Trophoblast cell (in vitro differentiated cells and primary cell): ENCODE results near the gene CHRNA9.

Source experiments
- DNase-seq, 2 donors: peaks; one replicate each; pipeline ENCODE4 v3.0.0-alpha.2; 2016
- H2AFZ ChIP-seq: 2 replicates; pipeline ENCODE4 v1.6.1; 2013; ENCODE audit warnings: low read length, moderate library complexity, mild to moderate bottlenecking; ENCODE audit not compliant: insufficient read depth, poor library complexity
- H2AK5ac ChIP-seq: 2 replicates; pipeline ENCODE4 v1.6.1; 2013; ENCODE audit warnings: mild to moderate bottlenecking, low read length
- H2BK120ac ChIP-seq: 2 replicates; pipeline ENCODE4 v1.6.1; 2013; ENCODE audit warnings: low read length, mild to moderate bottlenecking, moderate library complexity; ENCODE audit not compliant: insufficient read depth, poor library complexity
- H2BK12ac ChIP-seq: 2 replicates; pipeline ENCODE4 v1.6.1; 2013; ENCODE audit warnings: mild to moderate bottlenecking, low read length, moderate library complexity
- H2BK5ac ChIP-seq: 2 replicates; pipeline ENCODE4 v1.6.1; 2013; ENCODE audit warnings: low read length, low read depth, moderate library complexity, mild to moderate bottlenecking; ENCODE audit not compliant: poor library complexity
- H3K14ac ChIP-seq: 2 replicates; pipeline ENCODE4 v1.6.1; 2013; ENCODE audit warnings: mild to moderate bottlenecking, low read length
- H3K18ac ChIP-seq: 2 replicates; pipeline ENCODE4 v1.6.1; 2013; ENCODE audit warnings: mild to moderate bottlenecking, low read length
- H3K23ac ChIP-seq: 2 replicates; pipeline ENCODE4 v1.6.1; 2013; ENCODE audit warnings: low read length
- H3K27ac ChIP-seq: 2 replicates; pipeline ENCODE4 v1.5.1; 2013; ENCODE audit warnings: low read depth, mild to moderate bottlenecking, inconsistent platforms, low read length, moderate library complexity
- H3K27me3 ChIP-seq: 2 replicates; pipeline ENCODE4 v1.6.1; 2013; ENCODE audit warnings: inconsistent platforms, mild to moderate bottlenecking, low read length, moderate library complexity; ENCODE audit not compliant: insufficient read depth
- H3K36me3 ChIP-seq, 2 experiments: 1 replicate in 1 of 2; 2 replicates in 1 of 2; pipeline ENCODE4 v1.6.1; 2013; ENCODE audit warnings: low read length in 2 of 2, mild to moderate bottlenecking in 2 of 2, moderate library complexity in 1 of 2; ENCODE audit not compliant: insufficient read depth in 2 of 2, control insufficient read depth in 1 of 2
- H3K4ac ChIP-seq: 2 replicates; pipeline ENCODE4 v1.6.1; 2013; ENCODE audit warnings: low read depth, mild to moderate bottlenecking, low read length, moderate library complexity
- H3K4me1 ChIP-seq, 2 experiments: 1 replicate in 1 of 2; 2 replicates in 1 of 2; pipeline ENCODE4 v1.6.1; 2013; ENCODE audit warnings: low read length in 2 of 2, mild to moderate bottlenecking in 2 of 2, moderate library complexity in 1 of 2; ENCODE audit not compliant: insufficient read depth in 2 of 2, control insufficient read depth in 1 of 2
- H3K4me2 ChIP-seq: 2 replicates; pipeline ENCODE4 v1.6.1; 2013; ENCODE audit warnings: inconsistent platforms, mild to moderate bottlenecking, low read length, moderate library complexity
- H3K4me3 ChIP-seq: 2 replicates; pipeline ENCODE4 v1.5.1; 2013; ENCODE audit warnings: mild to moderate bottlenecking, low read depth, low read length, inconsistent platforms
- H3K79me1 ChIP-seq: one replicate; pipeline ENCODE4 v1.6.1; 2013; ENCODE audit warnings: low read length
- H3K79me2 ChIP-seq: 2 replicates; pipeline ENCODE4 v1.6.1; 2013; ENCODE audit warnings: low read length, mild to moderate bottlenecking; ENCODE audit not compliant: control insufficient read depth, insufficient read depth, poor library complexity
- H3K9ac ChIP-seq: 2 replicates; pipeline ENCODE4 v1.6.1; 2013; ENCODE audit warnings: mild to moderate bottlenecking, low read length
- H3K9me3 ChIP-seq: 2 replicates; pipeline ENCODE4 v1.6.1; 2013; ENCODE audit warnings: low read depth, mild to moderate bottlenecking, control low read depth, inconsistent platforms, low read length; ENCODE audit not compliant: insufficient read depth
- H4K12ac ChIP-seq: 2 replicates; pipeline ENCODE4 v1.6.1; 2013; ENCODE audit warnings: low read depth, mild to moderate bottlenecking, low read length, moderate library complexity
- H4K8ac ChIP-seq: 2 replicates; pipeline ENCODE4 v1.6.1; 2013; ENCODE audit warnings: low read depth, mild to moderate bottlenecking, low read length, moderate library complexity
- H4K91ac ChIP-seq: one replicate; pipeline ENCODE4 v1.6.1; 2013; ENCODE audit warnings: low read depth, mild to moderate bottlenecking, low read length, moderate library complexity
- WGBS: extraction: QIAGEN DNeasy Blood & Tissue Kit; methylation state at CpG from one replicate; pipeline ENCODE4 v1.1.7; 2013; ENCODE audit warnings: missing lambda C conversion rate; ENCODE audit not compliant: insufficient read length, insufficient coverage; ENCODE audit errors: extremely low coverage; 5-methylcytosine and 5-hydroxymethylcytosine counted together

The CHRNA9 gene

DNA sequence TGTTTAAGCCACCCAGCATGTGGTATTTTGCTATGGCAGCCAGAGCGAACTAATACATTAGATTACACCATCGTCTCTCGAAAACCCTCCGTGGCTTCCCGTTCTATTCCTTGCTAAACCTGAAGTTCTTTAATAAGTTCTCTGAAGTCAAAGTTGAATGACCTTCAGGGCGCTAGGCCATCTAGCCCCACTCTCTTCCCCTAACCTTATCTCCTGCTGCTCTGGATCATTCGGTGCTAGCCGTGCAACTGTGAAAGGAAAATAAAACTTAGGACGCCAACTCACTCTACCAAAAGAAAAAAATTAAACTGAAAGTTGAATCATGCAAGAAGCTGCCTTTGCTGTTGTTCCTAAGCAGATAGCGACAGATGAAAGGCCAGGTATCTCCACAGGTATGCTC, 40.0 kb downstream of the CHRNA9 start:
- no CpG with 5 or more reads among the region's 10 CpGs for WGBS
- no peak overlapping the region for H2BK120ac ChIP-seq
- no peak overlapping the region for H4K8ac ChIP-seq
- H3K4me3 ChIP-seq: no peak overlapping the region
- no peaks in the 10 kb centered on the region for H3K4me1 ChIP-seq
- no peak overlapping the region for H3K14ac ChIP-seq
- H3K79me1 ChIP-seq: no peaks in the 10 kb centered on the region
- no peak overlapping the region for H3K27ac ChIP-seq
- H3K4ac ChIP-seq: no peak overlapping the region
- H3K23ac ChIP-seq: no peak overlapping the region
- H2BK12ac ChIP-seq: no peak overlapping the region
- no peak overlapping the region for H3K9ac ChIP-seq
- no peak overlapping the region for H2BK5ac ChIP-seq
- H3K27me3 ChIP-seq: no peaks in the 10 kb centered on the region
- DNase-seq: no peak
- H3K36me3 ChIP-seq: no peaks in the 10 kb centered on the region
- no peak overlapping the region for H2AK5ac ChIP-seq
- no peak overlapping the region for H4K12ac ChIP-seq
- H2AFZ ChIP-seq: no peak overlapping the region
- H3K9me3 ChIP-seq: no peaks in the 10 kb centered on the region
- no peak overlapping the region for H3K18ac ChIP-seq
- no peak overlapping the region for H4K91ac ChIP-seq
- no peak overlapping the region for H3K4me2 ChIP-seq
- H3K79me2 ChIP-seq: no peaks in the 10 kb centered on the region

DNA sequence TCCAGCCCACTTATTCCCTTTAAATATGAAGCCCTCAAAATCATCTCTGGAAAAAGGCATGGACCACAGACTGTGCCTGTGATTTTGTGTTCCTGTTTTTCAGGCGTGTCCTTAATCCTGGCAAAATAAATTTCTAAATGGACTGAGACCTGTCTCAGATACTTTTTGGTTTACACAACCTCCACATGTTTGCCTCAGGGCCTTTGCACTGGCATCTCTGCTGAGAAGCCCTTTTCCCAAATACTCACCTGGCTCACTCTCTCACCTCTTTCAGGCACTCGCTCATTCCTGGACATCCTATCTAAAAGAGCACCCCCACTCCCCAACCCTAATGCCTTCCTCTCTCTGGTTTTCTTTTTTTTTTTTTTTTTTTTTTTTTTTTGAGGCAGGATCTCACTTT, 40.5 kb downstream of the CHRNA9 start:
- Histone ChIP-seq H2BK120ac (no peak overlapping the region), H3K79me2 (no peaks in the 10 kb centered on the region), H4K8ac (no peak overlapping the region), H3K9me3 (no peaks in the 10 kb centered on the region), H4K12ac (no peak overlapping the region), H2AFZ (no peak overlapping the region), H3K4me2 (no peak overlapping the region), H3K9ac (no peak overlapping the region), H3K79me1 (no peaks in the 10 kb centered on the region), H3K27me3 (no peaks in the 10 kb centered on the region), H3K4me3 (no peak overlapping the region), H2AK5ac (no peak overlapping the region), H3K14ac (no peak overlapping the region), H2BK12ac (no peak overlapping the region), H3K4ac (no peak overlapping the region), H3K18ac (no peak overlapping the region), H4K91ac (no peak overlapping the region), H3K4me1 (no peaks in the 10 kb centered on the region), H3K36me3 (no peaks in the 10 kb centered on the region), H3K23ac (no peak overlapping the region), H3K27ac (no peak overlapping the region), H2BK5ac (no peak overlapping the region)
- no CpG with 5 or more reads among the region's 2 CpGs for WGBS
- peak in 1 of 2 donors; percentile 58 for DNase-seq

DNA sequence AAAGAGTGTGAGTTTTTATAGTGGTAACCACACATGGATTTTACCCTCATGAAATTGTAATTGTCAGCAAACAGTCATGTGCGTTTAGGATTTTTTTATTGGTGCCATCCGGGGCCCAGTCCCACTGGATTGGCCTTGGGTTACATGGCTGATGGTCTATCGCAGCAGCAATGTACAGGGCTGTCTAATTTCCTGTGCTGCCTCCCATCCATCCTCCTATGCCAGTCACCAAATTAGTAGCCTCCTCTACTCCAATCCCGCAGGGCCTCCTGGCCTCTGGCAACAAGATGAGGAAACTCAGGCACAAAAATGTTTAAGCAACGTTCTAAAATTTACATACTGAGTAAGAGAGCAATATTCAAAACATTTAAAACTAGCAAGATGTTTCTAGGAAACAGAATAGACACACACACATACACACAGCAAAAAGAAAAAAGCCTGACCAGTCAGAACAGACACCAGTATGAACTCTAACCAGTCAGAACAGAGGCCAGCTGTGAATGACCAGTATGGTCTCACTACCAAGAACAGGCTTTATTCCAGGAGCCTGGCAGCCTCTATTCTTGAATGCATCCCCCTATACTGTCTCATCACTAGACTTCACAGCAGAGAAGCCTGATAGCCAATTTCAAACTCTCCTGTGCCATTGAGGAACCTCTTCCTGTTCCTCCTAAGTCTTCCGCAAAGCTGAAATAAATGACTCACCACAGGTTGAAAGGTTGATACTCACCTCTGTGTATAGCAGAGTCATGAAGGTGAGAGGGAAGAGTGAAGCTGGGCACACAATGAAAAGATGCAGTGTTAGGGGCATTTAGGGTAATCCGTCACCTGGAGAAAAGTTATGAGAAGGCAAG, 42.6 kb downstream of the CHRNA9 start:
- H3K36me3 ChIP-seq: no peaks in the 10 kb centered on the region
- H2BK12ac ChIP-seq: no peak overlapping the region

GRCh38 chr4:40378619-40379018, 43.5 kb downstream of the CHRNA9 start:
- H3K4me2 ChIP-seq: no peak overlapping the region
- no peak overlapping the region for H2BK120ac ChIP-seq
- no peak overlapping the region for H3K14ac ChIP-seq
- H4K12ac ChIP-seq: no peak overlapping the region
- H2BK12ac ChIP-seq: no peak overlapping the region
- no CpG with 5 or more reads among the region's 2 CpGs for WGBS
- DNase-seq: peak; percentile 73 to 90
- H3K36me3 ChIP-seq: no peaks in the 10 kb centered on the region
- no peaks in the 10 kb centered on the region for H3K4me1 ChIP-seq
- no peaks in the 10 kb centered on the region for H3K27me3 ChIP-seq
- H2BK5ac ChIP-seq: no peak overlapping the region
- H2AFZ ChIP-seq: no peak overlapping the region
- H3K27ac ChIP-seq: no peak overlapping the region
- no peak overlapping the region for H2AK5ac ChIP-seq
- H3K9me3 ChIP-seq: no peaks in the 10 kb centered on the region
- no peak overlapping the region for H3K9ac ChIP-seq
- no peak overlapping the region for H4K8ac ChIP-seq
- H3K4ac ChIP-seq: no peak overlapping the region
- H3K79me1 ChIP-seq: no peaks in the 10 kb centered on the region
- H3K4me3 ChIP-seq: no peak overlapping the region
- H3K23ac ChIP-seq: no peak overlapping the region
- H4K91ac ChIP-seq: no peak overlapping the region
- no peak overlapping the region for H3K18ac ChIP-seq
- H3K79me2 ChIP-seq: no peaks in the 10 kb centered on the region

More for the DNA sequence above, 42.6 kb downstream of the CHRNA9 start:
- H2BK5ac ChIP-seq: no peak overlapping the region
- no peak overlapping the region for H4K12ac ChIP-seq
- H2AK5ac ChIP-seq: no peak overlapping the region
- H3K79me2 ChIP-seq: no peaks in the 10 kb centered on the region
- no peak overlapping the region for H3K4ac ChIP-seq
- no peak overlapping the region for H4K91ac ChIP-seq
- no peaks in the 10 kb centered on the region for H3K9me3 ChIP-seq
- H3K14ac ChIP-seq: no peak overlapping the region
- H3K4me3 ChIP-seq: no peak overlapping the region
- no peak overlapping the region for H3K23ac ChIP-seq
- H3K4me1 ChIP-seq: no peaks in the 10 kb centered on the region
- H3K9ac ChIP-seq: no peak overlapping the region
- no peaks in the 10 kb centered on the region for H3K27me3 ChIP-seq
- no peak overlapping the region for H2AFZ ChIP-seq
- no peaks in the 10 kb centered on the region for H3K79me1 ChIP-seq
- no peak overlapping the region for H3K27ac ChIP-seq
- DNase-seq: peak; percentile 92 to 95
- no peak overlapping the region for H4K8ac ChIP-seq
- no peak overlapping the region for H3K4me2 ChIP-seq
- no peak overlapping the region for H3K18ac ChIP-seq
- WGBS: no CpG with 5 or more reads among the region's 7 CpGs
- no peak overlapping the region for H2BK120ac ChIP-seq
